Gastroesophageal sphincter (tissue), 3 donors: ENCODE results near the gene CALHM2.

Experiments
- CTCF ChIP-seq, 4 experiments: fragments of 200-600 bp in 2 of 4; fragments of 450-650 bp in 2 of 4; sonication (generic) in 1 of 4; IDR thresholded peaks; one replicate each; pipeline ENCODE4 v1.5.1; 2017 to 2019; ENCODE audit warnings: antibody characterized with exemption in 4 of 4, mild to moderate bottlenecking in 2 of 4, moderate library complexity in 2 of 4
- POLR2AphosphoS5 ChIP-seq: sonication (generic); formaldehyde crosslinking; IDR thresholded peaks from one replicate; pipeline ENCODE4 v1.6.1; 2017; ENCODE audit warnings: antibody characterized with exemption

DNA sequence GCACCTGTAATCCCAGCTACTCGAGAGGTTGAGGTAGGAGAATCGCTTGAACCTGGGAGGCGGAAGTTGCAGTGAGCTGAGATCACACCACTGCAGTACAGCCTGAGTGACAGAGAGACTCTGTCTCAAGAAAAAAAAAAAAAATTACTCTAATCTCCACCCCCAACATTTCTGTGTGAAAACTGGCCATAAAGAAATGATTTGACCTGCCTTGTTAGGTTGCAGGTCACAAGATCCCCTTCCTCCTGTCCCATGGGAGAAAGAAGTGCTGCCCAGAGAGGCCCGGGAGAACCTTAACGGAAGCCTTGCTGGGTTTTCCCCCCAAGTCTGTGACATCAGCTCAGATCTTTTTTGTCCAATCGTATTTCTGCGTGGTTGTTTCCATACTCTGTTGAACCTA lies 15.2 kb upstream of the CALHM2 start:
- TF ChIP-seq CTCF (IDR thresholded peaks at IDR 0.05) (no peak), POLR2AphosphoS5 (no peak)
